ENCODE measurements around the gene MAPK10. TPM values are rescaled to one million over a fixed set of nuclear protein-coding genes. Genes with fewer than 3 reads are reported as not detected.
A peak's percentile ranks its signal among the peaks of the same experiment; 100 is the strongest.

The MAPK10 gene
- total and polyA plus RNA-seq, 4 donors: 3.3 to 109 (median 24.5) TPM

GRCh38 chr4:86203176-86203575 is 156.7 kb downstream of the MAPK10 start:
- DNase-seq (no peak), ATAC-seq (ENCODE audit: insufficient read depth, low FRiP score) (no peak)
- no peak overlapping the region for H3K27ac ChIP-seq (ENCODE audit: low read depth in 1 of 2, low read length in 1 of 2)
- no peak overlapping the region for H3K4me3 ChIP-seq
- no peaks in the 10 kb centered on the region for H3K36me3 ChIP-seq (ENCODE audit: control insufficient read depth in 4 of 4, insufficient read depth in 4 of 4, low read length in 4 of 4)
- H3K9me3 ChIP-seq (ENCODE audit: control insufficient read depth in 4 of 4, insufficient read depth in 3 of 4, low read length in 3 of 4): no peaks in the 10 kb centered on the region
- no peaks in the 10 kb centered on the region for H3K27me3 ChIP-seq (ENCODE audit: control insufficient read depth in 3 of 3, insufficient read depth in 3 of 3, low read length in 2 of 3)
- H3K9ac ChIP-seq (ENCODE audit: insufficient read depth in 1 of 2, low read length in 2 of 2): no peak overlapping the region
- H3K4me1 ChIP-seq (ENCODE audit: control insufficient read depth in 5 of 5, insufficient read depth in 5 of 5, low read length in 5 of 5): no peaks in the 10 kb centered on the region
- 93% methylated on average over 2 of the region's 2 CpGs for WGBS, 2 donors
- TF ChIP-seq, protein P1, sequence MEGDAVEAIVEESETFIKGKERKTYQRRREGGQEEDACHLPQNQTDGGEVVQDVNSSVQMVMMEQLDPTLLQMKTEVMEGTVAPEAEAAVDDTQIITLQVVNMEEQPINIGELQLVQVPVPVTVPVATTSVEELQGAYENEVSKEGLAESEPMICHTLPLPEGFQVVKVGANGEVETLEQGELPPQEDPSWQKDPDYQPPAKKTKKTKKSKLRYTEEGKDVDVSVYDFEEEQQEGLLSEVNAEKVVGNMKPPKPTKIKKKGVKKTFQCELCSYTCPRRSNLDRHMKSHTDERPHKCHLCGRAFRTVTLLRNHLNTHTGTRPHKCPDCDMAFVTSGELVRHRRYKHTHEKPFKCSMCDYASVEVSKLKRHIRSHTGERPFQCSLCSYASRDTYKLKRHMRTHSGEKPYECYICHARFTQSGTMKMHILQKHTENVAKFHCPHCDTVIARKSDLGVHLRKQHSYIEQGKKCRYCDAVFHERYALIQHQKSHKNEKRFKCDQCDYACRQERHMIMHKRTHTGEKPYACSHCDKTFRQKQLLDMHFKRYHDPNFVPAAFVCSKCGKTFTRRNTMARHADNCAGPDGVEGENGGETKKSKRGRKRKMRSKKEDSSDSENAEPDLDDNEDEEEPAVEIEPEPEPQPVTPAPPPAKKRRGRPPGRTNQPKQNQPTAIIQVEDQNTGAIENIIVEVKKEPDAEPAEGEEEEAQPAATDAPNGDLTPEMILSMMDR (IDR thresholded peaks at IDR 0.05; ENCODE audit: control extremely low read depth, extremely low read depth): no peak

GRCh38 chr4:86185659-86186058 is 174.2 kb downstream of the MAPK10 start:
- ATAC-seq (ENCODE audit: insufficient read depth, low FRiP score) (no peak), DNase-seq (no peak)
- no peaks in the 10 kb centered on the region for H3K36me3 ChIP-seq (ENCODE audit: control insufficient read depth in 4 of 4, insufficient read depth in 4 of 4, low read length in 4 of 4)
- H3K9me3 ChIP-seq (ENCODE audit: control insufficient read depth in 4 of 4, insufficient read depth in 3 of 4, low read length in 3 of 4): peaks cover 0 to 3% (median 0%) of the 10 kb centered on the region in 4 donors
- no peak overlapping the region for H3K9ac ChIP-seq (ENCODE audit: insufficient read depth in 1 of 2, low read length in 2 of 2)
- WGBS, 2 donors: 86 to 88% methylated on average over 1 of the region's 1 CpG
- TF ChIP-seq, protein P1 (IDR thresholded peaks at IDR 0.05; ENCODE audit: control extremely low read depth, extremely low read depth): no peak
- H3K27me3 ChIP-seq (ENCODE audit: control insufficient read depth in 3 of 3, insufficient read depth in 3 of 3, low read length in 2 of 3): no peaks in the 10 kb centered on the region
- H3K27ac ChIP-seq (ENCODE audit: low read depth in 1 of 2, low read length in 1 of 2): no peak overlapping the region
- no peaks in the 10 kb centered on the region for H3K4me1 ChIP-seq (ENCODE audit: control insufficient read depth in 5 of 5, insufficient read depth in 5 of 5, low read length in 5 of 5)
- H3K4me3 ChIP-seq: no peak overlapping the region

DNA sequence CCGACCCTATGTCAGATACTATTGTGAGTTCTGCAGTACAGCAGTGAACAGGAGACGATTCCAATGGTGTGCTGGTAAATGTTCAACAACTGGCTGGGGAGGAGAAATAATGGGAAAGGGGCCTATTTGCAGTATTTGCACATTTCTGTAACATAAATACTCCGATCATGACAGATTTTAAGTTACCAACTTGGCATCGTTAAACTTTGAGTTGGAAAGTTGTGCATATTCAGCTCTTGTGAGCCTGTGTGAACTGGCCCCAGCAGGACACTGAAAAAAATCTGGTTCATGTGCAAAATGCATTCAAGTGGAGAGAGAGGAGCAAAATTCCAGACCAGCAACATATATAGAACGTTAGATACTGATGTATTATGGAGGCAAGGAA is 175.0 kb downstream of the MAPK10 start:
- no peak for ATAC-seq (ENCODE audit: insufficient read depth, low FRiP score)
- H3K36me3 ChIP-seq (ENCODE audit: control insufficient read depth in 4 of 4, insufficient read depth in 4 of 4, low read length in 4 of 4): no peaks in the 10 kb centered on the region
- no peaks in the 10 kb centered on the region for H3K4me1 ChIP-seq (ENCODE audit: control insufficient read depth in 5 of 5, insufficient read depth in 5 of 5, low read length in 5 of 5)
- peak; percentile 12 to 56 (median 25) for DNase-seq
- H3K27me3 ChIP-seq (ENCODE audit: control insufficient read depth in 3 of 3, insufficient read depth in 3 of 3, low read length in 2 of 3): no peaks in the 10 kb centered on the region
- H3K27ac ChIP-seq (ENCODE audit: low read depth in 1 of 2, low read length in 1 of 2): no peak overlapping the region
- TF ChIP-seq, protein P1 (IDR thresholded peaks at IDR 0.05; ENCODE audit: control extremely low read depth, extremely low read depth): no peak
- peaks cover 0 to 3% (median 0%) of the 10 kb centered on the region in 4 donors for H3K9me3 ChIP-seq (ENCODE audit: control insufficient read depth in 4 of 4, insufficient read depth in 3 of 4, low read length in 3 of 4)
- WGBS, 2 donors: 71 to 78% methylated on average over 5 of the region's 5 CpGs
- no peak overlapping the region for H3K4me3 ChIP-seq
- no peak overlapping the region for H3K9ac ChIP-seq (ENCODE audit: insufficient read depth in 1 of 2, low read length in 2 of 2)

DNA sequence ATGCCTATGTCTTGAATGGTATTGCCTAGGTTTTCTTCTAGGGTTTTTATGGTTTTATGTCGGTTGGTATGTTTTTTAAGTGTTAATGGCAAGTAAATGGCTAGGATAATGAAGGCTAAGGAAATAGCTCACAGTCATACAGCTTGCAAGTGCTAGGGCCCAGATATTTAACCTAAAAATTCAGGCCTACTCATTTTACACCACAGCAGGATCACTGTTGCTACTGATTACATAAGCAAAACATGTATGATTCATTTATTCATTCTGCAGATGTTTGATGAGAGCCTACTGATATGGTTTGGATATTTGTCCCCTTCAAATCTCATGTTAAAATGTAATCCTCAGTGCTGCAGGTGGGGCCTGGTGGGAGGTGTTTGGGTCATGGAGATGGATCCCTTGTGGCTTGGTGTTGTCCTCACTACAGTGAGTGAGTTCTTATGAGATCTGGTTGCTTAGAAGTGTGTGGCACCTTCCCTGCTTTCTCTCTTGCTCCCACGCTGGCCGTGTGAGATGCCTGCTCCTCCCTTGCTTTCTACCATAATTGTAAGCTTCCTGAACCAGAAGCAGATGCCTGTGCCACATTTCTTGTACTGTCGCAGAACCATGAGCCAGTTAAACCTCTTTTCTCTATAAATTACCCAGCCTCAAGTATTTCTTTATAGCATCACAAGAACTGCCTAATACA is 175.5 kb downstream of the MAPK10 start:
- no peak overlapping the region for H3K27ac ChIP-seq (ENCODE audit: low read depth in 1 of 2, low read length in 1 of 2)
- WGBS, 2 donors: 82 to 85% methylated on average over 4 of the region's 4 CpGs
- ATAC-seq (ENCODE audit: insufficient read depth, low FRiP score): no peak
- no peaks in the 10 kb centered on the region for H3K4me1 ChIP-seq (ENCODE audit: control insufficient read depth in 5 of 5, insufficient read depth in 5 of 5, low read length in 5 of 5)
- H3K27me3 ChIP-seq (ENCODE audit: control insufficient read depth in 3 of 3, insufficient read depth in 3 of 3, low read length in 2 of 3): no peaks in the 10 kb centered on the region
- peaks cover 0 to 7% (median 0%) of the 10 kb centered on the region in 4 donors for H3K9me3 ChIP-seq (ENCODE audit: control insufficient read depth in 4 of 4, insufficient read depth in 3 of 4, low read length in 3 of 4)
- no peak overlapping the region for H3K4me3 ChIP-seq
- no peak for DNase-seq
- H3K9ac ChIP-seq (ENCODE audit: insufficient read depth in 1 of 2, low read length in 2 of 2): no peak overlapping the region
- TF ChIP-seq, protein P1 (IDR thresholded peaks at IDR 0.05; ENCODE audit: control extremely low read depth, extremely low read depth): no peak
- H3K36me3 ChIP-seq (ENCODE audit: control insufficient read depth in 4 of 4, insufficient read depth in 4 of 4, low read length in 4 of 4): no peaks in the 10 kb centered on the region
